ENCODE results near the gene MAB21L3.

The MAB21L3 gene

GRCh38 chr1:116161390-116161789 is 50.2 kb downstream of the MAB21L3 start:
- H2AFZ ChIP-seq (ENCODE audit: low read depth): no peak overlapping the region
- no peaks in the 10 kb centered on the region for H4K20me1 ChIP-seq (ENCODE audit: insufficient read depth)
- no peak overlapping the region for H3K4me3 ChIP-seq (IDR thresholded peaks at IDR 0.05; ENCODE audit: insufficient read depth, low read depth, low read length)
- no peaks in the 10 kb centered on the region for H3K36me3 ChIP-seq (ENCODE audit: insufficient read depth)
- TF ChIP-seq CTCF (conservative IDR thresholded peaks at IDR 0.05; ENCODE audit: low read depth, low read length): no peak
- H3K79me2 ChIP-seq (ENCODE audit: insufficient read depth, low read depth): no peaks in the 10 kb centered on the region
- H3K4me2 ChIP-seq: no peak overlapping the region
- no peak overlapping the region for H3K9ac ChIP-seq
- H3K27ac ChIP-seq: no peak overlapping the region
- no peaks in the 10 kb centered on the region for H3K4me1 ChIP-seq (ENCODE audit: low read depth, poor library complexity, severe bottlenecking)
- H3K27me3 ChIP-seq (ENCODE audit: insufficient read depth, low read depth): no peaks in the 10 kb centered on the region

- no peak for TF ChIP-seq CTCF (conservative IDR thresholded peaks at IDR 0.05; ENCODE audit: low read depth, low read length)
- Histone ChIP-seq H3K4me1 (ENCODE audit: low read depth, poor library complexity, severe bottlenecking) (no peaks in the 10 kb centered on the region), H3K79me2 (ENCODE audit: insufficient read depth, low read depth) (no peaks in the 10 kb centered on the region), H3K36me3 (ENCODE audit: insufficient read depth) (no peaks in the 10 kb centered on the region), H3K27ac (no peak overlapping the region), H4K20me1 (ENCODE audit: insufficient read depth) (no peaks in the 10 kb centered on the region), H3K4me2 (no peak overlapping the region), H2AFZ (ENCODE audit: low read depth) (no peak overlapping the region), H3K4me3 (IDR thresholded peaks at IDR 0.05; ENCODE audit: insufficient read depth, low read depth, low read length) (no peak overlapping the region), H3K9ac (no peak overlapping the region), H3K27me3 (ENCODE audit: insufficient read depth, low read depth) (no peaks in the 10 kb centered on the region)
These were observed 50.7 kb downstream of the MAB21L3 start for GRCh38 chr1:116161877-116162390.

DNA sequence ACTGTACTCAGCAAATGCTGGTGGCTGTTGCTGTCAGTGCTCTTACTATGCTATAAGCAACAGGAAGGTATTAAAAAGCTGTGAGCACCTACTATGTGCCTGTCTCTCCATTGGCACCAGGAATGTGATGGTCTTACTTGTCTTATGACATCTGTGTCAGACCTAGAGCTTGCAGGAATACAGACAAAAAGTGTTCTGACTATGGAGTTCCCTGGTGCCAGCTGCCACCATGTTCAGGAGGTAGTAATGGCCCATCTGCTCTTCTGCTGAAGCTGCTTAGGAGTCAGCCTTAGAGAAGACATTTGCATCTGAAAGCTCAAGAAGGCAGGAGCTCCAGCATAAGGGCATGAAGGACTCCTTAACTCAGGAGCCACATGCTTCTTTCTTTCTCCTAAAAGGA is 52.3 kb downstream of the MAB21L3 start:
- Histone ChIP-seq H2AFZ (ENCODE audit: low read depth) (no peak overlapping the region), H3K9ac (no peak overlapping the region)

GRCh38 chr1:116164150-116164549 is 53.0 kb downstream of the MAB21L3 start:
- no peak overlapping the region for H3K4me3 ChIP-seq (IDR thresholded peaks at IDR 0.05; ENCODE audit: insufficient read depth, low read depth, low read length)
- H2AFZ ChIP-seq (ENCODE audit: low read depth): no peak overlapping the region
- H3K36me3 ChIP-seq (ENCODE audit: insufficient read depth): no peaks in the 10 kb centered on the region
- no peak overlapping the region for H3K4me2 ChIP-seq
- peaks cover 4% of the 10 kb centered on the region for H3K4me1 ChIP-seq (ENCODE audit: low read depth, poor library complexity, severe bottlenecking)
- H3K9ac ChIP-seq: no peak overlapping the region
- no peaks in the 10 kb centered on the region for H3K27me3 ChIP-seq (ENCODE audit: insufficient read depth, low read depth)
- no peak overlapping the region for H3K27ac ChIP-seq
- no peak for TF ChIP-seq CTCF (conservative IDR thresholded peaks at IDR 0.05; ENCODE audit: low read depth, low read length)
- no peaks in the 10 kb centered on the region for H4K20me1 ChIP-seq (ENCODE audit: insufficient read depth)
- no peaks in the 10 kb centered on the region for H3K79me2 ChIP-seq (ENCODE audit: insufficient read depth, low read depth)

More for the DNA sequence above, 52.3 kb downstream of the MAB21L3 start:
- Histone ChIP-seq H3K79me2 (ENCODE audit: insufficient read depth, low read depth) (no peaks in the 10 kb centered on the region), H3K27ac (no peak overlapping the region), H3K27me3 (ENCODE audit: insufficient read depth, low read depth) (no peaks in the 10 kb centered on the region), H3K4me1 (ENCODE audit: low read depth, poor library complexity, severe bottlenecking) (no peaks in the 10 kb centered on the region), H3K36me3 (ENCODE audit: insufficient read depth) (no peaks in the 10 kb centered on the region), H4K20me1 (ENCODE audit: insufficient read depth) (no peaks in the 10 kb centered on the region), H3K4me3 (IDR thresholded peaks at IDR 0.05; ENCODE audit: insufficient read depth, low read depth, low read length) (no peak overlapping the region), H3K4me2 (no peak overlapping the region)
- no peak for TF ChIP-seq CTCF (conservative IDR thresholded peaks at IDR 0.05; ENCODE audit: low read depth, low read length)

All from KMS-11 (cell line).